SK-N-MC (cell line): Measurements from ENCODE around the gene CCDC3.

ENCODE experiments used
- FOXP2 ChIP-seq: optimal IDR thresholded peaks from 2 replicates; pipeline ENCODE3; 2011; ENCODE audit warnings: mild to moderate bottlenecking, moderate library complexity; ENCODE audit not compliant: insufficient read depth; ENCODE audit errors: extremely low read length, control extremely low read depth
- POLR2AphosphoS5 ChIP-seq: IDR thresholded peaks from 2 replicates; pipeline ENCODE4 v1.6.1; 2012; ENCODE audit warnings: mild to moderate bottlenecking, low read depth, low read length, borderline replicate concordance

- no peak for TF ChIP-seq POLR2AphosphoS5
- no peak for TF ChIP-seq FOXP2
These were observed 38.2 kb upstream of the CCDC3 start for GRCh38 chr10:13039761-13040160.
